IPS DF 4.7 (cell line): ENCODE results near the gene AMACR.

Experiments used
- DNase-seq: peaks from one replicate; pipeline ENCODE4 v3.0.0-alpha.2; 2013; ENCODE audit warnings: low spot score; ENCODE audit errors: extremely low read depth

The AMACR gene

GRCh38 chr5:34007621-34008600 lies at the start of gene AMACR:
Gene AMACR, minus strand, starts transcription at chr5:34008050. Its CDS starts 31 bp downstream, at chr5:34008019.
- DNase-seq: no peak

- DNase-seq: no peak
These were observed 49.7 kb upstream of the AMACR start for GRCh38 chr5:34057569-34057968.

- no peak for DNase-seq
These were observed 49.3 kb upstream of the AMACR start for GRCh38 chr5:34057118-34057517.

- no peak for DNase-seq
These were observed 47.8 kb upstream of the AMACR start for GRCh38 chr5:34055667-34056066.

GRCh38 chr5:34054400-34054729 lies 46.5 kb upstream of the AMACR start:
- no peak for DNase-seq

- no peak for DNase-seq
These were observed 45.9 kb upstream of the AMACR start for GRCh38 chr5:34053571-34054399.

GRCh38 chr5:34053133-34053532 lies 45.3 kb upstream of the AMACR start:
- DNase-seq: no peak

- no peak for DNase-seq
These were observed 43.6 kb upstream of the AMACR start for GRCh38 chr5:34051374-34051980.

GRCh38 chr5:34047774-34048572 lies 40.1 kb upstream of the AMACR start:
- DNase-seq: no peak

GRCh38 chr5:34047143-34047542 lies 39.3 kb upstream of the AMACR start:
- no peak for DNase-seq

- DNase-seq: no peak
These were observed 38.1 kb upstream of the AMACR start for GRCh38 chr5:34045996-34046395.

- no peak for DNase-seq
These were observed 37.2 kb upstream of the AMACR start for GRCh38 chr5:34045023-34045422.

GRCh38 chr5:34043099-34043876 lies 35.4 kb upstream of the AMACR start, which contains the start of gene C1QTNF3:
Gene C1QTNF3, minus strand, starts transcription at chr5:34043213. Its CDS starts 88 bp downstream, at chr5:34043125.
- DNase-seq: no peak

GRCh38 chr5:34042321-34042720 lies 34.5 kb upstream of the AMACR start:
- no peak for DNase-seq

- DNase-seq: no peak
These were observed 33.6 kb upstream of the AMACR start for GRCh38 chr5:34041247-34041972.

- no peak for DNase-seq
These were observed 32.6 kb upstream of the AMACR start for GRCh38 chr5:34040472-34040871.

GRCh38 chr5:34039398-34040157 lies 31.7 kb upstream of the AMACR start:
- no peak for DNase-seq

- DNase-seq: no peak
These were observed 31.0 kb upstream of the AMACR start for GRCh38 chr5:34038838-34039237.

GRCh38 chr5:34038390-34038789 lies 30.5 kb upstream of the AMACR start:
- DNase-seq: no peak
